IgD-negative memory B cell (primary cell): ENCODE results near the gene KDSR. TPM values are rescaled to one million over a fixed set of nuclear protein-coding genes. Genes with fewer than 3 reads are reported as not detected.
A peak's percentile ranks its signal among the peaks of the same experiment; 100 is the strongest.

Experiments used
- H3K27ac Mint-ChIP-seq, 3 donors: one replicate each; pipeline ENCODE4 v1.8.0; 2020 to 2022; ENCODE audit warnings: mild to moderate bottlenecking in 3 of 3, mixed read lengths in 3 of 3, moderate library complexity in 1 of 3
- H3K27me3 Mint-ChIP-seq: one replicate; pipeline ENCODE4 v1.8.0; 2021; ENCODE audit warnings: mixed read lengths
- H3K36me3 Mint-ChIP-seq: one replicate; pipeline ENCODE4 v1.8.0; 2020; ENCODE audit warnings: mild to moderate bottlenecking, mixed read lengths
- H3K4me1 Mint-ChIP-seq, 3 donors: one replicate each; pipeline ENCODE4 v1.8.0; 2020 to 2022; ENCODE audit warnings: mixed read lengths in 3 of 3, mild to moderate bottlenecking in 1 of 3
- H3K4me3 Mint-ChIP-seq, 4 donors: one replicate each; pipeline ENCODE4 v1.8.0; 2020 to 2022; ENCODE audit warnings: mild to moderate bottlenecking in 4 of 4, mixed read lengths in 4 of 4, moderate library complexity in 3 of 4
- H3K9me3 Mint-ChIP-seq, 3 donors: one replicate each; pipeline ENCODE4 v1.8.0; 2020 to 2021; ENCODE audit warnings: mixed read lengths in 3 of 3, mild to moderate bottlenecking in 1 of 3
- polyA plus RNA-seq: library from polyadenylated mRNA; unstranded; fragments of 300-500 nt; fragmentation: Illumina TruSeq; gene quantifications from one replicate; pipeline ENCODE4 v1.2.3, GENCODE V29; 2021

KDSR gene, protein sequence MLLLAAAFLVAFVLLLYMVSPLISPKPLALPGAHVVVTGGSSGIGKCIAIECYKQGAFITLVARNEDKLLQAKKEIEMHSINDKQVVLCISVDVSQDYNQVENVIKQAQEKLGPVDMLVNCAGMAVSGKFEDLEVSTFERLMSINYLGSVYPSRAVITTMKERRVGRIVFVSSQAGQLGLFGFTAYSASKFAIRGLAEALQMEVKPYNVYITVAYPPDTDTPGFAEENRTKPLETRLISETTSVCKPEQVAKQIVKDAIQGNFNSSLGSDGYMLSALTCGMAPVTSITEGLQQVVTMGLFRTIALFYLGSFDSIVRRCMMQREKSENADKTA
- 40.2 TPM for polyA plus RNA-seq

DNA sequence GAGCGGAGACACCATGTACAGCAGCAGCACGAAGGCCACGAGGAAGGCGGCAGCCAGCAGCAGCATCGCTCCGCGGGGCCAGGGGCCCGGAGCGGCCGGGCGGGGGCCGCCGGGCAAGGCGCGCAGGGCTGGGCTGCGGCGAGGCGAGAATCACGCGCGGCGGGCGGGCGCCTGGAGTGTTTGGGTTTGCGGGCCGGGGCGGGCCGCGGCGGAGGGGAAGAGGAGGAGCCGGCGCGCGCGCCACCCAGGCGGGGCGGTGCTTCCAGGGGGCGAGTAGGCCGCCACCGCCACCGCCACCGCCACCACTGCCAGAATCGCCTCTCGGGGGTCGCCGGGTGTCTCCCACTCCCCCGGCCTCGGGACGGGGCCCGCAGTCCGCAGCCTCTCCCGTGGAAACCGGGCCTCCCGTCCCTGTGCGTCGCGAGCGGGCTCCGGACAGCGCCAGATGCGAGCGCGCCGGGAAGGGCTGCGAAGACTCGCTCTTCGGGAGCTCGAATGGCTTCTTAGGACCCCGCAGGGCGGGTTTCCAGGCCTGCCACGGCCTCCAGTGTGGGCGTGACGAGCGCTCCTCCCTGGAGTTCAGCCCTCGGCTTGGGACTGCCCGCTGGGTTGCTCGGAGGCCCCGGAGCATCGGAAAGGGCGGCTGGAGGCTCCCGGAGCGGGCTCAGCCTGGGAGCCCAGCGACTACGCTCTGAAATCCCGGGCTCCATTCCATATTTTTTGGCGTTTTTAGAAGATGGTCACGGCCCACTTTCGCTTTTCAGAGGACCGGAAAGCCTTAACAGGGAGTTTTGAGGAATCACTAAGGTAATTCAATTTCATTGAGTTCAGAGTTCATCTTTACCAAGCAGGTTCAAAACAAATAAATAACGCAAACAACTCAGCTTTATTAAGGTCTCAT, at the start of gene KDSR:
KDSR (minus strand) TSS at position 154 of the 901 bp plus-strand sequence; CDS start at position 66, 88 bp downstream.
- peak within 1 kb of the TSS; percentile 91 to 99 (median 95) for H3K4me3 Mint-ChIP-seq
- H3K9me3 Mint-ChIP-seq, result peaks cover 0 to 6% (median 0%) of the 10 kb centered on the region in 3 donors
- peaks cover 10 to 32% (median 24%) of the 10 kb centered on the region in 3 donors for H3K4me1 Mint-ChIP-seq
- peak within 1 kb of the TSS; percentile 89 to 96 (median 91) for H3K27ac Mint-ChIP-seq
- H3K36me3 Mint-ChIP-seq, result peaks cover 3% of the 10 kb centered on the region
- H3K27me3 Mint-ChIP-seq, result no peaks in the 10 kb centered on the region

DNA sequence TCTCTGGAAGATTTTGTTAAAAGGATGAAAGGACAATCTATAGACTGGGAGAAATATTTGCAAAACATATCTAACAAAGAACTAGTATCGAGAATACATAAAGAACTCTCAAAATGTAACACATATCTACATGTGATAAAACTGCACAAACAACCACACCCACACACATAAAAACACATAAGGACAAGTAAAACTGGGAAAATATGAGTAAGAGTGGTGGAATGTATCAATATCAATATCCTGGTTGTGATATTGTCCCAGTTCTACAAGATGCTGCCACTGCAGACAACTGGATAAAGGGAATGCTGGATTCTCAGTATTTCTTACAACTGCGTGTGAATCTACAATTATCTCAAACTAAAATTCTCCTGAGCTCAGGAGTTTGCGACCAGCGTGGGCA, 45.9 kb upstream of the KDSR start:
- H3K27me3 Mint-ChIP-seq, result no peaks in the 10 kb centered on the region
- H3K4me3 Mint-ChIP-seq, result no peak overlapping the region
- H3K9me3 Mint-ChIP-seq, result no peaks in the 10 kb centered on the region
- H3K36me3 Mint-ChIP-seq, result peaks cover 2% of the 10 kb centered on the region
- peaks cover 9% of the 10 kb centered on the region in 3 donors for H3K4me1 Mint-ChIP-seq
- no peak overlapping the region for H3K27ac Mint-ChIP-seq

DNA sequence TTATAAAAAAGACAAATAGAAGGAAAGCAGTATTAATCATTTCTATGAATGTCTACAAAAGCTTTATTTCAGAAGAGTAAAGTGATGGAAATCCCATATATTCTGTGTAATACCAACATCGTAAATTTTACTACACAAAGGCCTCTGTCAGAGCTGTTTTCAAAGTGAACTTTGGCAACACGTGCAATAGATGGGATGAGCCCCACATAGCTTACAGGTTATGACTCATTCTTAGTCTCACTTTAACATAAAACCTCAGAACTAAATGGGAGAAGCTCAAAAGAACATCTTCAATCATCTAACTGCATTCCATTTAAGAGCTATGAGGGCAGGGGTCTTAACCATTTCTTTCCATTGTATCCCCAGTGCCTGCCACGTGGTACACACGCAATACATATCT, 43.8 kb upstream of the KDSR start:
- peaks cover 9 to 10% (median 9%) of the 10 kb centered on the region in 3 donors for H3K4me1 Mint-ChIP-seq
- no peak overlapping the region for H3K4me3 Mint-ChIP-seq
- H3K36me3 Mint-ChIP-seq, result peaks cover 2% of the 10 kb centered on the region
- H3K27me3 Mint-ChIP-seq, result no peaks in the 10 kb centered on the region
- H3K27ac Mint-ChIP-seq, result no peak overlapping the region
- H3K9me3 Mint-ChIP-seq, result no peaks in the 10 kb centered on the region

DNA sequence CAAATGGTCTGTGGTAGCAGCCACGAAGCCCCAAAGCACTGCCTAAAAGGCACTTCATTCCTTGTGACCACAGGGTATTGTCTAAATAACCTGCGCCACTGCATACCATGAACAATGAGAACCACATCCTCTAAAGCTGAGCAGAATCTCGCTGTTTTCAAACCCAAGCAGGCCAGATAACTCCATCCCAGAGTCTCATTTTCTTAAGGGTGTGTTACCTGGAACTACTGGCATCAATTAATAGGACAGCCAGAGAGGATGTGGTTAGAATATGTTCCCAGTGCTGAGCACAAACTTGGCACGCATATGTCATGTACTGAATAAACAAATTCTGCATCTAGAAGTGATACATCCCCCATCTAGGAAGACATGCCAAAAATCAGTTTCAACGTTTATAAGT, 42.3 kb upstream of the KDSR start:
- H3K9me3 Mint-ChIP-seq, result no peaks in the 10 kb centered on the region
- no peaks in the 10 kb centered on the region for H3K27me3 Mint-ChIP-seq
- H3K4me3 Mint-ChIP-seq, result no peak overlapping the region
- peaks cover 6 to 9% (median 7%) of the 10 kb centered on the region in 3 donors for H3K4me1 Mint-ChIP-seq
- H3K36me3 Mint-ChIP-seq, result peaks cover 2% of the 10 kb centered on the region
- no peak overlapping the region for H3K27ac Mint-ChIP-seq

DNA sequence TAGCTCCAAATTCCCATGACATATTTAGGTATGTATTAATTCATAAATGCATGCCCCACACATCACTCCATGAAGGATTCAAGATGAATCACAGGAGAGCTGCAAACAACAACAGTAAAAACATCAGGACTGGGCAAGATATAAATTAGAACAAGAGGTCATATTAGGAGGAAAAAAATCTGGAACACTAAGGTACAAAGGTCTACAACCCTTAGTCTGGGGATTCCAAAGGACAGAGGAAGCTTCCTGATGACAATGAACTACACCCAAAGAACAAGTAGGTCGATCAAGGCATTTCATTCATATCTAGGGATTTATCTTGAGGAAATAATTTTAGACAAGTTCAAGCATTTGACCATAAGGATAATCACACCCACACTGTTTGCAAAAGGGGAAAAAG, 40.7 kb upstream of the KDSR start:
- H3K27me3 Mint-ChIP-seq, result no peaks in the 10 kb centered on the region
- no peak overlapping the region for H3K4me3 Mint-ChIP-seq
- H3K4me1 Mint-ChIP-seq, result peaks cover 0 to 3% (median under 1%) of the 10 kb centered on the region in 3 donors
- no peaks in the 10 kb centered on the region for H3K9me3 Mint-ChIP-seq
- peaks cover 4% of the 10 kb centered on the region for H3K36me3 Mint-ChIP-seq
- no peak overlapping the region for H3K27ac Mint-ChIP-seq

DNA sequence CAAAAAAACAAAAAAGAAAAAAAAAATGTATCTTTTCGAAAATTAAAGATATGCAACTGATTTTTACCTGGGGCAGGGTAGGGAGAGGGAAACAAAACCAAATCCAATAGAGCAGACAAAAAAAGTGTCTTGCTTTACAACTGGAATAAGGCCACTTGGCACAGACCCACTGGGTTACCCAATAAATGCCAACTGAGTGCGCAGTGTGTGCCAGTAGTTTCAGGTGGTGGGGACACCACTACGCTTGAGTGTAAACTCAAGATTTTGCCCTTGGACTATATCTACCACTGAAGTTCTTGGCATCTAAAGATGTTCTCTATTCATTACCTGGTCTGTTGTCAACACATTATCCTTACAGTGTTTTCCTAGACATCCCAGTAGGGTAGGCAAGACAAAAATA, 39.0 kb upstream of the KDSR start:
- H3K4me1 Mint-ChIP-seq, result peaks cover 0 to 3% (median 0%) of the 10 kb centered on the region in 3 donors

DNA sequence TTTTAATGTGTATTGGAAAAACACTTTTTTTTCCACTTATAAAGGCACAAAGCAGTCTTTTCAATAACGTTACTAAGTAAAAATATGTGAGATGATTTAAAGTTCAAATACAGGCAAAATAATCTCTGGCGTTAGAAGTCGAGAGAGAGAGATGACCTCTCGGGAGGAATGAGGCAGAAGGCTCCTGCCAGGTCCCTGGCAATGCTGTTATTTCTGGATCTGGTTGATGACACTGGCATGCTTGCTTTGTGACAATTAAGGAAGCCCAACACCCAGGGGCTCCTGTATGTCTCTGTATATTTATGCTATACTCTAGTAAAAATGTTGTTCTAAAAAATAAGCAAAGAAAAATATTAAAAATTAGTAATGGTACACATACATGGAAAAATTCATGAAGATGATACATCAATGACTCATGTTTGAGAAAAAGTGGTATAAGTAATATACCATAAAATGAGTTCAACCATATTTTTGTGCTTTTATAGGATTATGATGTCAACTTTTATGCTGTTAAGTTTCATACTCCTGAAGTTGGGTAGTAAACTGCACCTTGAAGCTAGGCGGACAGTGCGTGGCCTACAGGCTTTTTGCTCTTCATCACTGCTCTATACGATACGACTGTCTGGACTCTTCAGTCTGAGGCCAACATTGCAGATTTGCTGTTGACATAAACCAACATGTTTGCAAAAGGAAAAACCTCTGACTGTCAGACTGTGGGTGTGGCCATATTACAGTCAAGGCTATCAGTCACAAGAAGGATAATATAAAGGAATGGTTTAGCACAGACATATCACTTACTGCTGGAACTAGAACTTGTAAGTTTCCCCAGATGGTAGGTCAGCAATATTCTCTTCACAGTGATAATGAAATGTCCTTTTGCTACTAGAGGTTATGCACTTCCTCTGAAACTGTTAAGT, 35.5 kb upstream of the KDSR start:
- Mint-ChIP-seq H3K36me3 (peaks cover 9% of the 10 kb centered on the region), H3K9me3 (no peaks in the 10 kb centered on the region), H3K4me3 (no peak overlapping the region), H3K4me1 (peaks cover 0 to 1% (median 0%) of the 10 kb centered on the region in 3 donors), H3K27ac (no peak overlapping the region), H3K27me3 (no peaks in the 10 kb centered on the region)

More for the DNA sequence above, 39.0 kb upstream of the KDSR start:
- Mint-ChIP-seq H3K27me3 (no peaks in the 10 kb centered on the region), H3K36me3 (peaks cover 4% of the 10 kb centered on the region), H3K27ac (no peak overlapping the region), H3K9me3 (no peaks in the 10 kb centered on the region), H3K4me3 (no peak overlapping the region)

DNA sequence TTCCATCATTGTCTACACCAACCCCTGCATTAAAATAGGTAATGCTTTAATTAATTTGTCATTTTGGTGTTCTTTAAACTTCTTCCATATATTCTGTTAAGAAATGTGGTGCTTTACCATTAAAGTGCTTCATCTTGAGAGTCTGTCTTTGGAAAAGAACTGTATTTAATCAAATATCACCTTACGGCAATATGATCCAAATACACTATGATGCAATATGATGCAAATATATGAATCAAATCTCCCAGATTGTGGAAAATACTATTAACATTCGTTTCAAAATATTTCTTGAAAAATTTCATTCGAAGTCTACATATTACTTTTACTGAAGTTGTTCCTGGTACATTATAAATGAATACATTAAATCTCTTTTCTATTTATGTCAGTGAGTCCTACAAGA, 32.3 kb upstream of the KDSR start:
- H3K4me1 Mint-ChIP-seq, result no peaks in the 10 kb centered on the region
- H3K4me3 Mint-ChIP-seq, result no peak overlapping the region
- no peaks in the 10 kb centered on the region for H3K9me3 Mint-ChIP-seq
- no peak overlapping the region for H3K27ac Mint-ChIP-seq
- H3K27me3 Mint-ChIP-seq, result no peaks in the 10 kb centered on the region
- peaks cover 9% of the 10 kb centered on the region for H3K36me3 Mint-ChIP-seq

DNA sequence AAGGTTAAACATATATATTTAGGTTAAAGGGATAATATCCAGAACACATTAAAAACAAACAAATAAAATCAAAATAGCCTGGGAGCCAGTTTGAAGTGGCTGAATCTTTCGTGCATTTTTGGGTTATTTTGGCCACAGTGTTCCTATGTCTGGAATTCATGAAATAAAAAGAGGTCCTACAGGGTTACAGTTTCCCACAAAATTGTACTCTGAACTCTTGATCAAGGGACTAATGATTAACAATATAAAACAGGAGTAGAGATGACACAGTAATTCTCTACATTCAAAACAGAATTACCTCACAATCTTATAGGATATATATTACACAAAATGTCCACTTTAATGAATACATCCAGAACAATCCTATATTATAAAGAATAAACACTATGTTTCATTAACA, 30.3 kb upstream of the KDSR start:
- peaks cover 6% of the 10 kb centered on the region for H3K36me3 Mint-ChIP-seq
- no peak overlapping the region for H3K4me3 Mint-ChIP-seq

DNA sequence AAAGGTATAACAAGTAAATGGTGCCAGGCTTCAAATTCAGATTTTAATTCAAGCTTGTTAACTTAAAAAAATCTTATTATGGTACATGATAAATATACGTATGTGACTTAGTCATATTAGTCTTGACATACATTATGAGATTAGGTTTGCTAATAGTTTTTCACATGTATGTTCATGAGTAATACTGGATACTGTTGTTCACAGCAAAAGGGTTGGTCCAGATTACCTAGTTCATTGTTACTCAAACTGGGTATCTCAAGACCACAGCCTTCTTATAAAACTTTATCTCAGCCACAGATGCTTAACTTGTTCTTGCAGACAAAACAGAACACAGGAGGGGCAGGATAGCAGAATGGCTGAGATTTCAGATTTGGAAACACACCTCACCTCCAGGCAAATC, 28.5 kb upstream of the KDSR start:
- no peaks in the 10 kb centered on the region for H3K27me3 Mint-ChIP-seq
- H3K9me3 Mint-ChIP-seq, result no peaks in the 10 kb centered on the region
- H3K27ac Mint-ChIP-seq, result no peak overlapping the region
- H3K4me3 Mint-ChIP-seq, result no peak overlapping the region
- H3K36me3 Mint-ChIP-seq, result peaks cover 6% of the 10 kb centered on the region
- no peaks in the 10 kb centered on the region for H3K4me1 Mint-ChIP-seq

More for the DNA sequence above, 30.3 kb upstream of the KDSR start:
- Mint-ChIP-seq H3K27me3 (no peaks in the 10 kb centered on the region), H3K27ac (no peak overlapping the region), H3K9me3 (no peaks in the 10 kb centered on the region), H3K4me1 (no peaks in the 10 kb centered on the region)

DNA sequence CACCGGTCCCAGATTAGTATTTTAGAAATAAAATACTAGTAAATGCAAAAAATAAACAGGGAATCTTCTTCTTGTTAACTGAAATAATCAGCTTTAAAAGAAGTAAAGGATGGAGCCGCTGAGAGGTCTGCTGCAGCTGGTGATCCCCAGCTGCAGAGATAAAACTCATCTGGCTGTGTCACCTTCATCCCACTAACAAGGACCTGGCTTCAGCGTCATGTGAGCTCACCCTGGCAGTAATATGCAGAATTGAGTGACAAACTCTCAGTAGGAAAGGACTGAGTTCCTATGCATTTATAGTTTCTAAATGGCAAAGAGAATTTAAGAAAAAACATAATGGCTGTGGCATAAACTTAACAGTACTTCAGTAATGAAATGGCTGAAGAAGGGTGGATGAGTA, 27.9 kb upstream of the KDSR start:
- Mint-ChIP-seq H3K27ac (no peak overlapping the region), H3K27me3 (no peaks in the 10 kb centered on the region), H3K4me1 (no peaks in the 10 kb centered on the region), H3K36me3 (peaks cover 3% of the 10 kb centered on the region), H3K9me3 (no peaks in the 10 kb centered on the region), H3K4me3 (no peak overlapping the region)

DNA sequence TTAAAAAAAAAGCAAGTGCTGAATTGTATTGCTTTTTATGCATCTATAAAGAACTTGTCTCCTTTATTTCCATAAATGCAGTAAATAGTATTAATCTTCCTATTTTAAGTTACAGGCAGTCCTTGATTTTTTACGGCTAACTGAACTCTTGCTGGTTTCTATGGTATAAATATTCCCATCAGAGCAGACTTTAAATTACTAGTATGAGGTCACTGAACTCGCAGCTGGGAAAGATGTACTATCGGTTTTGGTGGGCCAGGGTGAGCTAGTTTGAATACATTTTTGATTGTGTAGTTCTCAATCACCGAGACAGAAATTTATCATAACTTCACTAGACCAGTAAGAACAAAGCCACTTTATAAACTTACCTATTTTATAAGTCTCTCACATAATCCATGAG, 20.9 kb upstream of the KDSR start:
- H3K36me3 Mint-ChIP-seq, result no peaks in the 10 kb centered on the region
- no peak overlapping the region for H3K4me3 Mint-ChIP-seq
- peaks cover 0 to 3% (median 0%) of the 10 kb centered on the region in 3 donors for H3K9me3 Mint-ChIP-seq
- H3K27ac Mint-ChIP-seq, result no peak overlapping the region
- no peaks in the 10 kb centered on the region for H3K4me1 Mint-ChIP-seq
- no peaks in the 10 kb centered on the region for H3K27me3 Mint-ChIP-seq

DNA sequence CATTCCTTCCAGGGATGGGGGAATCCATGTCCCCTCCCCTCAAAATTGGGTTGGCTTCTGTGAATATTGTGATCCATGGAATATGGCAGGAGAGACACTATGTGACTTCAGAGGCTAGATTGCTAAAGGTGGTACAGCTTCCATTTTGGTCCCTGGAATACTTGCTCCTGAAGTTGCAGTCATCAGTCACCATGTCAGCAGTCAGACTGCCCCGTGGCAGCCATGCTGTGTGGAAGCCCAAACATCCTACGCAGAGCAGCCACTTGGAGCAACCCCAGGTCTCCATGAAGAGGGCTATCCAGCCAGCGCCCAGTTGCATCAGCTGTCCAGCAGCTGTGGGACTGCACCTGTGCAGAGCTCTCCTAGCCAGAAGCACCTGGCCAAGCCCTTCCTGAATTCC, 15.8 kb upstream of the KDSR start:
- peaks cover 7 to 11% (median 9%) of the 10 kb centered on the region in 3 donors for H3K4me1 Mint-ChIP-seq
- H3K27me3 Mint-ChIP-seq, result no peaks in the 10 kb centered on the region
- H3K4me3 Mint-ChIP-seq, result no peak overlapping the region
- H3K9me3 Mint-ChIP-seq, result peaks cover 2 to 3% (median 2%) of the 10 kb centered on the region in 3 donors
- H3K27ac Mint-ChIP-seq, result no peak overlapping the region
- no peaks in the 10 kb centered on the region for H3K36me3 Mint-ChIP-seq

DNA sequence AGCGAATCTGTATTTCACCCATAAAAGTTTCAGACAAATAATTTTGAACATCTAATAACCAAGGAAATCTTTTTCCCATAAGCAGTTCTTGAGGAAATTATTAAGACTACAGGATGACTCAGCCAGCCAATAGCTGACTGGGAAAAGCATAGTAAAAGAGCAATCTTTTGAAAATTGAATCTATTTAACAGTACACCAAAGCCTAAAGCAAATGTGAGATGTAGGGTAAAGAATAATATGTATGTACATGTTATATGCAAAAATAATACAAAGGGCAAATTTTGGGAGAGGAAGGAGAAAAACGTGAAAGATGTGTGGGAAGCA, 12.6 kb upstream of the KDSR start:
- Mint-ChIP-seq H3K36me3 (no peaks in the 10 kb centered on the region), H3K27me3 (no peaks in the 10 kb centered on the region), H3K4me3 (no peak overlapping the region), H3K4me1 (peaks cover 9 to 11% (median 11%) of the 10 kb centered on the region in 3 donors), H3K9me3 (peaks cover 2 to 9% (median 2%) of the 10 kb centered on the region in 3 donors), H3K27ac (peak overlapping the region in 1 of 3 donors; percentile 37)
